ENCODE results near the gene BMERB1.

DNA sequence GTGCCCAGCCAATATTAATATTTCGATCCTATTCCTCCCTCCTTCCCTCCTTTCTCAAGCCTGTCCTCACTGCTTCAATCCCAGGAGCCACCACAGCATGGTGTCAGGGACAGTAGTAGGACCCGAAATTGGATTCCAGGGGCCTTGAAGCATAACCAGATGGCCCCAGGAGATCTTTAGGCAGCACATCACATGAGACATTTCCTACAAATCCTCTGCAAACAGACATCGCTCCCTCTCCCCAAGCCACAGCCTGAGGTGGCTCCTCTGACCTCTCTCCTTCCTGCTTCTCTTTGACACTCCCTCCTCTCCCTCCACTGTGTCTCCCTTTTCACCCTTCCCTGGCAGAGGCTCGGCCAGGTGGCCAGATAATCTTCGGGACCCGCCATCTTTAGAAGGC is 76.6 kb downstream of the BMERB1 start:
- TF ChIP-seq CTCF (IDR thresholded peaks at IDR 0.05): no peak
- no peak for TF ChIP-seq POLR2AphosphoS5 (IDR thresholded peaks at IDR 0.05)
